ENCODE results near the gene PIK3AP1. TPM values are rescaled to one million over a fixed set of nuclear protein-coding genes. Genes with fewer than 3 reads are reported as not detected.

The PIK3AP1 gene
- total and polyA plus RNA-seq, 10 of the 15 experiments (the other 5 are each of a cell fraction or from before 2014, with no cell fraction given): 26.2 to 306 (median 119) TPM

GRCh38 chr10:96650958-96651357 lies 69.4 kb downstream of the PIK3AP1 start:
- POLR2A ChIA-PET: interaction anchor here (0.5 to 3.7 kb wide), 9 partner anchors 10 to 182 kb away, joined by 3 to 21 read pairs (median 3); no protein-coding TSS in a partner anchor
- Histone ChIP-seq H3K4me1 (ENCODE audit: control insufficient read depth, insufficient read depth, low read length) (peaks cover 59% of the 10 kb centered on the region), H3K27ac (ENCODE audit: control insufficient read depth, insufficient read depth) (no peak overlapping the region; the same call in 1 of the 2 replicates), H3K9ac (ENCODE audit: control insufficient read depth, insufficient read depth, low read length) (no peak overlapping the region), H3K36me3 (ENCODE audit: control insufficient read depth in 2 of 2, insufficient read depth in 2 of 2, low read length in 1 of 2) (peaks cover 32 to 67% of the 10 kb centered on the region in 2 experiments), H3K4me2 (ENCODE audit: control insufficient read depth, insufficient read depth) (no peak overlapping the region), H3K79me2 (ENCODE audit: control insufficient read depth, insufficient read depth, low read length) (peaks cover 13% of the 10 kb centered on the region), H3K9me3 (replicated peaks; ENCODE audit: control insufficient read depth, insufficient read depth, low read length) (no peaks in the 10 kb centered on the region; the same call in 1 of the 3 replicates), H3K4me3 (no peak overlapping the region), H2AFZ (ENCODE audit: control insufficient read depth, low read depth, low read length) (no peak overlapping the region), H4K20me1 (ENCODE audit: control insufficient read depth, insufficient read depth) (no peaks in the 10 kb centered on the region), H3K27me3 (replicated peaks in 1 of 2; ENCODE audit: control insufficient read depth in 2 of 2, insufficient read depth in 2 of 2, low read length in 1 of 2) (no peaks in the 10 kb centered on the region)
- intact Hi-C loops (cut with micrococcal nuclease; ENCODE audit: unreplicated experiment) (no loop called here), in situ Hi-C loops (cut with MboI) (no loop called here)
- RAD21 ChIA-PET (ENCODE audit: unreplicated experiment): interaction anchor here (1.0 to 4.4 kb wide), 6 partner anchors 9 to 67 kb away, joined by 3 to 26 read pairs (median 10); no protein-coding TSS in a partner anchor
- FAIRE-seq (no peak), DNase-seq (ENCODE audit: low read depth, low spot score) (no peak), ATAC-seq (no peak)
- BruUV-seq (replicated peaks): no TSS peak
- WGBS (ENCODE audit: insufficient coverage, insufficient replicate concordance, low lambda C conversion rate, missing lambda C conversion rate): 84% methylated on average over 7 of the region's 7 CpGs
- CTCF ChIA-PET: interaction anchor here (1.0 to 4.9 kb wide), 6 partner anchors 11 to 67 kb away, joined by 3 to 24 read pairs (median 10); no protein-coding TSS in a partner anchor
- SMC1A ChIA-PET (ENCODE audit: uncharacterized antibody, unreplicated experiment): interaction anchor here (0.6 to 7.1 kb wide), 10 partner anchors 8 to 93 kb away, joined by 3 to 56 read pairs (median 15); no protein-coding TSS in a partner anchor
- TF ChIP-seq, protein P1, sequence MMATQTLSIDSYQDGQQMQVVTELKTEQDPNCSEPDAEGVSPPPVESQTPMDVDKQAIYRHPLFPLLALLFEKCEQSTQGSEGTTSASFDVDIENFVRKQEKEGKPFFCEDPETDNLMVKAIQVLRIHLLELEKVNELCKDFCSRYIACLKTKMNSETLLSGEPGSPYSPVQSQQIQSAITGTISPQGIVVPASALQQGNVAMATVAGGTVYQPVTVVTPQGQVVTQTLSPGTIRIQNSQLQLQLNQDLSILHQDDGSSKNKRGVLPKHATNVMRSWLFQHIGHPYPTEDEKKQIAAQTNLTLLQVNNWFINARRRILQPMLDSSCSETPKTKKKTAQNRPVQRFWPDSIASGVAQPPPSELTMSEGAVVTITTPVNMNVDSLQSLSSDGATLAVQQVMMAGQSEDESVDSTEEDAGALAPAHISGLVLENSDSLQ (IDR thresholded peaks at IDR 0.05): no peak
- TF ChIP-seq PML (IDR thresholded peaks at IDR 0.05; ENCODE audit: low read length) (no peak), SREBF2 (IDR thresholded peaks at IDR 0.05; ENCODE audit: low read length) (no peak), POLR2A (IDR thresholded peaks at IDR 0.05; ENCODE audit: low read depth, low read length) (no peak), ESRRA (IDR thresholded peaks at IDR 0.05; ENCODE audit: low read length) (no peak)

- BruUV-seq (replicated peaks): no TSS peak
- RAD21 ChIA-PET (ENCODE audit: unreplicated experiment): interaction anchor here (0.9 to 5.0 kb wide), 5 partner anchors 44 to 116 kb away, joined by 3 to 33 read pairs (median 5); no protein-coding TSS in a partner anchor
- WGBS (ENCODE audit: insufficient coverage, insufficient replicate concordance, low lambda C conversion rate, missing lambda C conversion rate): 81% methylated on average over 6 of the region's 6 CpGs
- Histone ChIP-seq H3K36me3 (ENCODE audit: control insufficient read depth in 2 of 2, insufficient read depth in 2 of 2, low read length in 1 of 2) (peaks cover 41 to 78% of the 10 kb centered on the region in 2 experiments), H3K4me3 (no peak overlapping the region), H3K4me2 (ENCODE audit: control insufficient read depth, insufficient read depth) (peak overlapping the region; percentile 61; the same call in 1 of the 2 replicates), H3K9ac (ENCODE audit: control insufficient read depth, insufficient read depth, low read length) (no peak overlapping the region; the same call in 1 of the 2 replicates), H3K4me1 (ENCODE audit: control insufficient read depth, insufficient read depth, low read length) (peaks cover 62% of the 10 kb centered on the region), H3K9me3 (replicated peaks; ENCODE audit: control insufficient read depth, insufficient read depth, low read length) (no peaks in the 10 kb centered on the region; the same call in 2 of the 3 replicates), H3K27ac (ENCODE audit: control insufficient read depth, insufficient read depth) (peak overlapping the region; percentile 66), H4K20me1 (ENCODE audit: control insufficient read depth, insufficient read depth) (no peaks in the 10 kb centered on the region), H2AFZ (ENCODE audit: control insufficient read depth, low read depth, low read length) (no peak overlapping the region), H3K79me2 (ENCODE audit: control insufficient read depth, insufficient read depth, low read length) (peaks cover 9% of the 10 kb centered on the region; the same call in 1 of the 2 replicates), H3K27me3 (replicated peaks in 1 of 2; ENCODE audit: control insufficient read depth in 2 of 2, insufficient read depth in 2 of 2, low read length in 1 of 2) (no peaks in the 10 kb centered on the region)
- CTCF ChIA-PET: interaction anchor here (1.2 to 4.9 kb wide), 8 partner anchors 8 to 70 kb away, joined by 3 to 33 read pairs (median 11); no protein-coding TSS in a partner anchor
- in situ Hi-C loops (cut with MboI): loop anchor here (5.0 to 10.0 kb wide), 2 partner anchors 67 to 179 kb away; no protein-coding TSS in a partner anchor
- SMC1A ChIA-PET (ENCODE audit: uncharacterized antibody, unreplicated experiment): interaction anchor here (0.8 to 7.1 kb wide), 9 partner anchors 11 to 92 kb away, joined by 3 to 56 read pairs (median 11); no protein-coding TSS in a partner anchor
- intact Hi-C loops (cut with micrococcal nuclease; ENCODE audit: unreplicated experiment): loop anchor here (10.0 kb wide), 1 partner anchor 377 kb away; no protein-coding TSS in a partner anchor
- ATAC-seq (no peak), FAIRE-seq (no peak), DNase-seq (ENCODE audit: low read depth, low spot score) (no peak)
- POLR2A ChIA-PET: interaction anchor here (0.9 to 4.9 kb wide), 3 partner anchors 49 to 69 kb away, joined by 3 to 25 read pairs (median 4); no protein-coding TSS in a partner anchor
- no peak for TF ChIP-seq CHD1 (IDR thresholded peaks at IDR 0.05; ENCODE audit: low read depth, low read length)
- TF ChIP-seq, protein P2, sequence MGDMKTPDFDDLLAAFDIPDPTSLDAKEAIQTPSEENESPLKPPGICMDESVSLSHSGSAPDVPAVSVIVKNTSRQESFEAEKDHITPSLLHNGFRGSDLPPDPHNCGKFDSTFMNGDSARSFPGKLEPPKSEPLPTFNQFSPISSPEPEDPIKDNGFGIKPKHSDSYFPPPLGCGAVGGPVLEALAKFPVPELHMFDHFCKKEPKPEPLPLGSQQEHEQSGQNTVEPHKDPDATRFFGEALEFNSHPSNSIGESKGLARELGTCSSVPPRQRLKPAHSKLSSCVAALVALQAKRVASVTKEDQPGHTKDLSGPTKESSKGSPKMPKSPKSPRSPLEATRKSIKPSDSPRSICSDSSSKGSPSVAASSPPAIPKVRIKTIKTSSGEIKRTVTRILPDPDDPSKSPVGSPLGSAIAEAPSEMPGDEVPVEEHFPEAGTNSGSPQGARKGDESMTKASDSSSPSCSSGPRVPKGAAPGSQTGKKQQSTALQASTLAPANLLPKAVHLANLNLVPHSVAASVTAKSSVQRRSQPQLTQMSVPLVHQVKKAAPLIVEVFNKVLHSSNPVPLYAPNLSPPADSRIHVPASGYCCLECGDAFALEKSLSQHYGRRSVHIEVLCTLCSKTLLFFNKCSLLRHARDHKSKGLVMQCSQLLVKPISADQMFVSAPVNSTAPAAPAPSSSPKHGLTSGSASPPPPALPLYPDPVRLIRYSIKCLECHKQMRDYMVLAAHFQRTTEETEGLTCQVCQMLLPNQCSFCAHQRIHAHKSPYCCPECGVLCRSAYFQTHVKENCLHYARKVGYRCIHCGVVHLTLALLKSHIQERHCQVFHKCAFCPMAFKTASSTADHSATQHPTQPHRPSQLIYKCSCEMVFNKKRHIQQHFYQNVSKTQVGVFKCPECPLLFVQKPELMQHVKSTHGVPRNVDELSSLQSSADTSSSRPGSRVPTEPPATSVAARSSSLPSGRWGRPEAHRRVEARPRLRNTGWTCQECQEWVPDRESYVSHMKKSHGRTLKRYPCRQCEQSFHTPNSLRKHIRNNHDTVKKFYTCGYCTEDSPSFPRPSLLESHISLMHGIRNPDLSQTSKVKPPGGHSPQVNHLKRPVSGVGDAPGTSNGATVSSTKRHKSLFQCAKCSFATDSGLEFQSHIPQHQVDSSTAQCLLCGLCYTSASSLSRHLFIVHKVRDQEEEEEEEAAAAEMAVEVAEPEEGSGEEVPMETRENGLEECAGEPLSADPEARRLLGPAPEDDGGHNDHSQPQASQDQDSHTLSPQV (IDR thresholded peaks at IDR 0.05): peak; percentile 81; the same call in 1 of the 2 replicates
- no peak for TF ChIP-seq EGR1 (IDR thresholded peaks at IDR 0.05; ENCODE audit: borderline replicate concordance in 1 of 2, low read depth in 2 of 2, low read length in 2 of 2)
- TF ChIP-seq BACH1 (IDR thresholded peaks at IDR 0.05; ENCODE audit: borderline replicate concordance): no peak
- no peak for TF ChIP-seq RCOR1 (conservative IDR thresholded peaks at IDR 0.05; ENCODE audit: low read depth, low read length)
Measured at GRCh38 chr10:96648297-96648696, 72.0 kb downstream of the PIK3AP1 start.

Data from GM12878 (cell line).